Suppressor macrophage treated with lipopolysaccharide for 1 hour (primary cell): ENCODE data around the gene FRMD5.
"Not testable (repeated sequence)": the region's sequence is repeated elsewhere in the genome, so short reads cannot be mapped to it uniquely, and the experiment has no call there.

Experiments
- DNase-seq, 3 donors: peaks; one replicate each; pipeline ENCODE4 v3.0.0-alpha.2; 2020 to 2022

The FRMD5 gene

GRCh38 chr15:44087578-44088465 is 107.2 kb downstream of the FRMD5 start:
- peak in 1 of 3 donors; percentile 2 for DNase-seq

DNA sequence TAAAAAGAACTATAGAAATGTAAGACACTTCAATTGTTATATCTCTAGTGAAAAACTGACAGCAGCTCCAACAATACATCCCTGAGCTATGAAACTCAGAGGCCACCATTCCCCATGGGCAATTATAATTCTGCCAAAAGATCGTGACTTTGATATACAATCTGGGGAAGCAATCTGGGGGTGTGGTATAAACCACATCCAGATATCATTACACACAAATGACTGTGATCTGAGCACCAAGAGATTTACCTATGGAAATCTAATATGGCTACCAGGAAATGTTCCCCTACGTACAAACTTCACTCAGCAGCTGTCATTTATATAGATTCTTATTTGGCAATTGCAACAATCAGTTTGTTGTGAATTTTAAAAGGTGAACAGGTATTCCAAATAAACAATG is 110.3 kb downstream of the FRMD5 start:
- DNase-seq = no peak

GRCh38 chr15:44084171-44084570 is 110.9 kb downstream of the FRMD5 start:
- no peak for DNase-seq

DNA sequence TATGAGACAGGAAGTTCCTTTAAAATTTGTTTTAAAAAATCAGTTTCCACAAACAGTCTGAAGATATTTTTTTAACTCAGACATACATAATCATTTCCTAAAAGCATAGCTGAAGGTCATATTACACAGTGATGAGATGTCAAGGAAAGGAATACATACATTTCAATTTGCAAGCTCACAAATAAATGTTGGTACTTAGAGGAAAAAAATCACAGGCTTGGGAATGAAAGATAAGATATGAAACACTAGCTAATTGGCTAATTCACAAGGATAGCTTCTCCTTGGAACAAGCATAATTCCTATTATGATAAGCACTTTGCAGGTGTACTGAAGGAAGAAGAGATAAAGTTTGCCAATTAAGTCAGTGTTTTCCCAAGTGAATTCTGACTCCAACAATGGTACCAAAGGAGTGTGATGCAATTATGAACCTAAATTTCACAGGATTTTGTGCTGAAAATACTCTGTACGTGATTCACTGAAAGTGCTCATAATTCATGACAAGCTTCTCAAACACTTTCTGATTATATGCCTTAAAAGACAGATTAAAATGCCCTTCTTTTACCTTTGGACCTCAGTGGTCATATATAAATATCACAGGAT is 112.4 kb downstream of the FRMD5 start:
- no peak for DNase-seq

DNA sequence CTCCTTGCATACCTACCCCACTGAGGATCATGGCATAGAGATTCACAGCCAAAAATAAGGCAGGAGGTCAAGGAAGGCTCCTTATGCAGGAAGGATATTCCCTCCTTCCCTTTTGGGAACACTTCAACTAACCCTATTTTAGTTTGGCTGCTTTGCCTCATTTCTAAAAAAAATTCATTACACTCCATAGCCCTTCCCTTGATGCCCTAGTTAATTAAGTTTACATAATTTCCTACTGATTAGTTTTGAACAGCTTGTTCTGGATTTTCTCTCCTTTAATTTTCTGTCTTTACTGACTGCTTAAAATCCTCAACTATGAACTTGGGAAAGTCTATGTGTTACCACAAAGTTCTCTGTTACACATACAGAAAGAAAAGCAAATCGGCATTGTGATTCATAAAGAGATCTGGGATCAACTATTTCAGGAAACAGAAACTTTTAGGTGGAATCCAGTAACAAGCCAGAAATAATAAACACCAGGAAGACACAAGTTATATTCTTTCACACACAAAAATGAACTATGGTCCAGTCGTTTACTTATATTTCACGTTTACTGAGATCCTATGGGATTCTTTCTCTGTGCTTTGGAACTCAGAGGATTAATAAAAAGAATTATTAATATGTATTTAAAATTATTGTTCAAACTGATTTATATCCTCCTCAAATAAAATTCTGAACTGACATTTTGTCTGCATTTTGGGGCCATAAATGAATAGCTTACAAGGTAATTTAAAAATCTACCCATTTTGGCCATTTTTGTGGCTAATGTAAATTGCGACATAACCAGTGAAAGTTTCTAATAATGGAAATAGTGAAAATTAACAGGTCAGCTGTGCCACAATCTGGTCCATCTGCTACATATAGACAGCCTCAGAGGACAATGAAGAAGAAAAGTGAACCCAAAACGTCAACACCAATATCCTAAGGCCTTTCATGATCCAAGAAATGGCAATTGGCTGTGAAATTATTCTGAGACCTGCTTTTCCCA is 113.8 kb downstream of the FRMD5 start:
- no peak for DNase-seq

GRCh38 chr15:44075535-44075934 is 119.5 kb downstream of the FRMD5 start:
- DNase-seq = no peak

- DNase-seq = no peak
These were observed 125.6 kb downstream of the FRMD5 start for GRCh38 chr15:44069489-44069888.

GRCh38 chr15:44068347-44068746 is 126.7 kb downstream of the FRMD5 start:
- DNase-seq = no peak

DNA sequence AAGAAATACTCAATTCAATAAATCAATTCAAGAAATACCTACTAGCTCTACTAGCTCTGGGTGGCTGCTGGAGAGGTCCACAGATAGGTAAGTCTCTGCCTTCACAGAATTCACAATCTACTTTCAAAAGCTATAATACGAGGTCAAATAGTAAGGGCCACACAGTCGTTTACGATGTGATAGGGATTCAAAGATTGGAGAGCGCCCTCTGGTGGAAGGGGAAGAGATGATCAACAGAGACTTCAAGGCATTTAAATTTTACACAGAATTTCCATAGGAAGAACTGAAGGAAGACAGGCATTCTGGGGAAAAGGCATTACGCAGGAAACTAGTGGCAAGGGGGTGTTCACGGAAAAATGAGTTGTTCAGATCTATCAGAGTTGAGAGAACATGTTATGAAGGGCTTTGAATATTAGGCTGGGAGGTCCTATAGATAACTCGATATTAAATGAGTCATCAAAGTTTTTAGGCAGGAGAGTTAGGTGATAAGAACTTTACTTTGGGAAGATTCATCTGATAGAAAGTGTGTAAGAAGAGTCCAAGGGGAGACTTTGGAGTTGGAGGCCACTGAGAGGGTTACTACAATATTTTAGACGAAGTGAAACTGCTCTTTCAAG is 128.8 kb downstream of the FRMD5 start:
- DNase-seq = peak; percentile 88 to 91 (median 88)

GRCh38 chr15:44064706-44065105 is 130.4 kb downstream of the FRMD5 start:
- no peak for DNase-seq

DNA sequence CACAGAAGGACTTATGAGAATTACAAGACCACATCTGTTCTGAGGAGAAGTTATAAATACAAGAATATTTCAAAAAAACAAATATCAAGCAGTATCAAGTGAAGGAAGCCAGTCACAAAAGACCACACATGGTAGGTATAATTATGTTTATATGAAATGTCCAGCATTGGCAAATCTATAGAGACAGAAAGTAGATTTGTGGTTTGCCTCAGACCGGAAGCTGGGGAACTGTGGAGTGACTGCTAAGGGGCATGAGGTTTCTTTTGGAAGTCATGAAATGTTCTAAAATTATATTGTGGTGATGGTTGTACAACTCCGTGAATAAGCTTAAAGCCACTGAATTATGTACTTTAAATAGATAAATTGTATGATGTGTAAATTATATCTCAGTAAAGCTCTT is 136.9 kb downstream of the FRMD5 start:
- DNase-seq = no peak

GRCh38 chr15:44045661-44046060 is 149.4 kb downstream of the FRMD5 start:
- no peak for DNase-seq

DNA sequence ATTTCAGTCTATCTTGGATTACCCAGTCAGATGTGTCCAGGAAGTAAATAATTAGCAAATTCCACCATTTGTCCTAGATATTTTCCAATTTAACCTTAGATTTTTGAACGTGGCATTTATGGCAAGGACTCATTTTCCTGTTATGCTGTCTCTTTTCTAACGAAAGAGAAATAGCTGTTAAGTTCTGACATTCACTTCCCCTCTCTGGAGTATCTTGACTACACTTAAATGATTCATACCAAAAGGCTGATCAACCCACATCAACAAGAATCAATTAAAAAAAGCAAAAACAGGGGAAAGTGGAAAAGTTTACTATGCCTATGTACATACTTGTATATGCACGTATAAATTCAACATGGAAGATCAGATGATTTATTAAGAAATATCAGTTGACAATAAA is 149.9 kb downstream of the FRMD5 start:
- no peak for DNase-seq

DNA sequence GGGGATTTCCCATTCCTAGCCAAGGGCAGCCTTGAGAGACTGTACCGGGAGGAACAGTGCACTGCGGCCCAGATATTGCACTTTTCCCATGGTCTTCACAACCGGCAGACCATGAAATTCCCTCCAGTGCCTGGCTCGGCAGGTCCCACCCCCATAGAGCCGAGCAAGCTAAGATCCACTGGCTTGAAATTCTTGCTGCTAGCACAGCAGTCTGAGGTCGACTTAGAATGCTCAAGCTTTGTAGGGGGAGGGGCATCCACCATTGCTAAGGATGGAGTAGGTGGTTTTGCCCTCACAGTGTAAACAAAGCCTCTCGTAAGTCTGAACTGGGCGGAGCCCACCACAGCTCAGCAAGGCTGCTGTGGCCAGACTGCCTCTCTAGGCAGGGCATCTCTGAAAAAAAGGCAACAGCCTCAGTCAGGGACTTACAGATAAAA is 156.3 kb downstream of the FRMD5 start:
- DNase-seq = no peak

DNA sequence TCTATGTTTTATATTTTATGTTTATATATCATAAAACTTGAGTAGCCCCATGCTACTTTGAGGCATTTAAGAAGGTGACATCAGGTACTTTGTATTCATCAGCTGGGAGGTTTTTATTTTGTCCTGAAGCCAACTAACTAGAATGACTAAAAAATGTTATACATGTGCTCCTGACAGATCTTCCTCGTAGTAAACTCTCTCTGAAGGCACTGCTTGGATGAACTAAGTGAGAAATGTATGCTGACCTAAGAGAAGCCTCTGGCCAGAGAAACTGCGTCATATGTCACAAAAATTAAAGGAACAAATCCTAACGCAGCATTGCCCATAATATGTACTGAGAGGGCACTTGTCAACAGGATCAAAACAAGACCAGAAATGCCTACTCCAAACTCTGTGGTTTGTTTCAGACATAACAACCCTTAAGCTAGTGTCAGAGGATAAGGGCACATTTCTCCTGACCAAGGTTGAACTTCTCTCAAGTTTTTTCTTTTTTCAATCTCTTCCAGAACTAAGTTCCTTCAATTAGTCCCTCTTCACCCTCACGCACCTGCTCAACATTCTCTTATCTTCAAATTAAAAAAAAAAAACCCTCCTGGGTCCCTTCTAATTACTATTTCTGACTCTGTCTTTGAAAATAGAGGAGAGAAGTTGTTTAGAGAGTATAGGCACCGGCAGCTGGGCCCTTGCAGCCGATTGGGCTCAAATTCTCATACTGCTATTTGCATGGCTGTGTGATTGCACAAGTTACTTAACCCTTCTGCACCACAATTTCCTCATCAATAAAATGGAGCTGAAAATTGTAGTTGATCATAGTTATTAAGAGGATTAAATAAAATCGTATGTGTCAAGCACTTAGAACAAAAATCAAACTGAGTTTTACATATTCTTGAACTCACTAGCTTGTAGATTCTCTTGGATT is 159.0 kb downstream of the FRMD5 start:
- DNase-seq = no peak

GRCh38 chr15:44034933-44035624 is 160.0 kb downstream of the FRMD5 start:
- no peak for DNase-seq

DNA sequence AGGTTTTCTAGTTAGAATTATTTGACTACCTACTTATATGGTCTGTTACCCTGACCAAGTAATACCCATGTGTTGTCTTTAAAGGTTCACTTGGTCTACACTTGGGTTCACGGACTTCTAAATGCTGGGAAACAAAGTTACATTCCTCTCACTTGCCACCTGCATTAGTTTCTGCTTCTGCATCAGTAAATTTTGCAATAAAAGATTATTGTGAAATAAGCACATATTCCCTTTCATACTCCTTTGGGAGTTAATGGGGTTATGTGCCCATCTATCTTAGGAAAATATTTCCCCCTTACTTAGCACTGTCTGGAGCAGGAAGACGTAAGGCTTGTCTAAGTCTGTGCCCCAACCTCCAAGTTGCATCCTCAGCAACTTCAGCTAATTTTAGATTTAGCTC is 160.7 kb downstream of the FRMD5 start:
- no peak for DNase-seq

DNA sequence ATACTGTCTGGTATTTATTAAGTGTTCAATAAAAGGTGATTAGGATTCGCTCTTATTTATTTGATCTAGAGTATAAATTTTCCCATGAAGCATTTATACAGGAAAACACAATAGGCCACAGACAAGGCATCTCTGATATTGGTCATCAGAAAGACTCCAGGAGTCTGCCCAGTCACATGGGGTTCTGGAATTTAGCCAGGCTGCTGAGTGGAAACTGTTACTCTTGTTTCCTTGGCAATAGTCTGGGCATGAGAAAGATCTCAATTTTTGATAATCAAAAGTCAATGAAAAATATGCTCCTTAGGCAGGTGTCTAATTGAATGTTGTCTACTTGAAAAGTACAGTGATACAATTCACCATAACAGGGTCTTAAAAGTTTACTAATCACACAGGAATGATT is 161.2 kb downstream of the FRMD5 start:
- DNase-seq = no peak

GRCh38 chr15:44032820-44033219 is 162.3 kb downstream of the FRMD5 start:
- DNase-seq = not testable (repeated sequence)

DNA sequence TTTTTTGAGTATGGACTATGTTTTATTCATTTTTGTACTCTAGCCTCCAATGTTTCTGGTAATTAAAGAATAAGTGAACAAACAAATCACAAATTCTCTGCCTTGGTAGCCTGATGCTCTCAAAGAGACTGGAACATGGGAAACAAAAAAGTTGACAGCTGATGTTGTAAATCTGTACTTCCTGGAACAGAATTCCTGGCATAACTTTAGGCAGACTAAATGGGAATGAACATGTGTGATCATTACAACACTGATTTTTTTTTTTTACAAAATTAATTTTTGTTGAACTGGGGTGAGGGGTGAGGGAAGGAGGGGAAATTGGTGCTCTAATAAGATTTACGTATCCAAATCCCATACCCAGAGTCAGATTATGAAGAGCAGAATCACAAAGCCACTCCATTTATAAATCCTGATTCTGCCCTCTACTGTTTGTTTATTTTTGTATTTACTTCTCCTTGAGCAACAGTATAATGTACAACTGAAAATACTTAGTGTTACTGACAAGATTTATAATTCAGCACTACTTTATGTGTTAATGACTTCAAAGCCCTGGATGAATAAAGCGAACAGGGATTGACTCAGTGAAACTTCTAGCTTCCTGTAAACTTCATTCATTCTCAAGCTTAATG is 165.0 kb downstream of the FRMD5 start:
- DNase-seq = no peak
